Lower leg skin (tissue), 4 donors: Measurements from ENCODE around the gene VSTM2B. TPM values are rescaled to one million over a fixed set of nuclear protein-coding genes. Genes with fewer than 3 reads are reported as not detected.

Source experiments
- DNase-seq, 2 donors: peaks; one replicate each; pipeline ENCODE4 v3.0.0-alpha.2; 2019; ENCODE audit warnings: low spot score in 2 of 2
- H3K4me3 ChIP-seq: fragments of 200-600 bp; sonication (generic); 2 replicates; pipeline ENCODE4 v1.5.1; 2017; ENCODE audit warnings: mild to moderate bottlenecking, low read depth; ENCODE audit not compliant: poor library complexity, severe bottlenecking
- POLR2A ChIP-seq, 2 donors: fragments of 450-650 bp; IDR thresholded peaks; one replicate each; pipeline ENCODE4 v1.6.1; 2016 to 2017; ENCODE audit warnings: antibody characterized with exemption in 2 of 2, mild to moderate bottlenecking in 1 of 2, moderate library complexity in 1 of 2
- whole genome bisulfite sequencing, 2 donors: methylation state at CpG; one replicate each; pipeline ENCODE4 v1.1.5; 2018; 5-methylcytosine and 5-hydroxymethylcytosine counted together
- intact Hi-C: fragments of 100-400 bp; cut with DNase I; formaldehyde crosslinking; loops from one replicate; pipeline ENCODE4 v1.15.0; 2023; ENCODE audit warnings: low total_unique reads
- total RNA-seq, 4 donors: library from RNA; depleted of rRNA; stranded (reverse); fragments of >200 nt; gene quantifications; one replicate each; pipeline ENCODE4 v1.1.0, GENCODE V29; 2016
- TF ChIP-seq, protein P1 (sequence below), 3 donors: fragments of 450-650 bp; IDR thresholded peaks; one replicate each; pipeline ENCODE4 v1.5.1; 2016; ENCODE audit warnings: antibody characterized with exemption in 3 of 3, mild to moderate bottlenecking in 3 of 3, moderate library complexity in 2 of 3

The VSTM2B gene
- total RNA-seq, 4 donors from 2014 or later = not detected

GRCh38 chr19:29491995-29492577 lies 33.7 kb upstream of the VSTM2B start:
- no peak for TF ChIP-seq POLR2A (IDR thresholded peaks at IDR 0.05)
- TF ChIP-seq, protein P1, sequence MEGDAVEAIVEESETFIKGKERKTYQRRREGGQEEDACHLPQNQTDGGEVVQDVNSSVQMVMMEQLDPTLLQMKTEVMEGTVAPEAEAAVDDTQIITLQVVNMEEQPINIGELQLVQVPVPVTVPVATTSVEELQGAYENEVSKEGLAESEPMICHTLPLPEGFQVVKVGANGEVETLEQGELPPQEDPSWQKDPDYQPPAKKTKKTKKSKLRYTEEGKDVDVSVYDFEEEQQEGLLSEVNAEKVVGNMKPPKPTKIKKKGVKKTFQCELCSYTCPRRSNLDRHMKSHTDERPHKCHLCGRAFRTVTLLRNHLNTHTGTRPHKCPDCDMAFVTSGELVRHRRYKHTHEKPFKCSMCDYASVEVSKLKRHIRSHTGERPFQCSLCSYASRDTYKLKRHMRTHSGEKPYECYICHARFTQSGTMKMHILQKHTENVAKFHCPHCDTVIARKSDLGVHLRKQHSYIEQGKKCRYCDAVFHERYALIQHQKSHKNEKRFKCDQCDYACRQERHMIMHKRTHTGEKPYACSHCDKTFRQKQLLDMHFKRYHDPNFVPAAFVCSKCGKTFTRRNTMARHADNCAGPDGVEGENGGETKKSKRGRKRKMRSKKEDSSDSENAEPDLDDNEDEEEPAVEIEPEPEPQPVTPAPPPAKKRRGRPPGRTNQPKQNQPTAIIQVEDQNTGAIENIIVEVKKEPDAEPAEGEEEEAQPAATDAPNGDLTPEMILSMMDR (IDR thresholded peaks at IDR 0.05) = no peak

GRCh38 chr19:29492769-29493168 lies 33.0 kb upstream of the VSTM2B start:
- no peak for DNase-seq
- no peak for TF ChIP-seq POLR2A (IDR thresholded peaks at IDR 0.05)
- TF ChIP-seq, protein P1 (IDR thresholded peaks at IDR 0.05) = no peak
- 2 to 5% methylated on average over 7 of the region's 7 CpGs for WGBS, 2 donors
- intact Hi-C loops = no loop called here
- H3K4me3 ChIP-seq = no peak overlapping the region

More at GRCh38 chr19:29491995-29492577, 33.7 kb upstream of the VSTM2B start:
- WGBS, 2 donors = 30 to 32% methylated on average over 7 of the region's 7 CpGs
- no peak for DNase-seq
- H3K4me3 ChIP-seq = no peak overlapping the region
- intact Hi-C loops = no loop called here

DNA sequence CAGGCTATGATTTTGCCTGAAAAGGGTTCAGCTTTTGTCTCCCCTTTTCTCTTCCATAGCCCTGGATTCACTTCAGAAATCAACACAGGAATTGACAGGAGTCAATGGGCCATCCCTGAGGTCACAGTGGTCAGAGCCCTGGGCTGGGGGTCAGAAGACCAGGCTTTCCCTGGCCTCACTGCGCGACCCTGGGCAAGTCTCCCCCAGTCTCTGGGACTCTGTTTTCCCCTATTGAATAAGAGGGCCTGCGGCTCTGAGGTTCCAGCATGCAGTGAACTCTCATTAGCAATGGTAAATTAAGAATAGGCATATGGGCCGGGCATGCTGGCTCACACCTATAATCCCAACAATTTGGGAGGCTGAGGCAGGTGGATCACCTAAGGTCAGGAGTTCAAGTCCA lies 30.7 kb upstream of the VSTM2B start:
- DNase-seq = peak in 1 of 2 donors; percentile 46
- TF ChIP-seq, protein P1 (IDR thresholded peaks at IDR 0.05) = no peak
- TF ChIP-seq POLR2A (IDR thresholded peaks at IDR 0.05) = no peak
- intact Hi-C loops = no loop called here
- WGBS, 2 donors = 93 to 94% methylated on average over 4 of the region's 4 CpGs
- H3K4me3 ChIP-seq = no peak overlapping the region

DNA sequence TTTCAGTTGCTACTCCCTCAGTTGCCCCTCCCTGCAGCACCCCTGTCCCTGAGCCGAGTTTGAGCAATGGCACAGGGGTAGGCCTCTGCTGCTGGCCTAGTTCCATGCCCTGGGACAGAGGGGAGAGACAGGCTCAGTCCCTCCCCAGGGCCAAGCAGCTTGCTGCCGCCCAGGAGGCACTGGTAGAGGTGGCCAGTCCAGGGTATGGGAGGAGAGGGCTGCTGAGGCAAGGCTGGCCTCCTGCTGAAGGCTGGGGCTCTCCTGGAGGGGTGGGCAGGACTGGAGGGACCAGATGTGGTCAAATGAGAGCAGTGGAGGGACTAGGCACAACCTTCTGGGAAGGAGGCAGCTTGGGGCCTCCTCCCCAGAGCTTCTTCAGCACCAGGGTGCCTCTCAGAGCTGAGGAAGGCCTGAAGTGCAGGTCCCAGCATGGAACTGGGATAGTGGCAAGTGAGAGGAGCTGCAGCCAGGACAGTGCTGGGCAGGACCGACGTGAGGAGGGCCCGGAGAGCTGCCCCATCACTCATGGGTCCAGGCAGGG lies 29.8 kb upstream of the VSTM2B start:
- WGBS, 2 donors = 85% methylated on average over 4 to 5 of the region's 5 CpGs
- TF ChIP-seq POLR2A (IDR thresholded peaks at IDR 0.05) = no peak
- TF ChIP-seq, protein P1 (IDR thresholded peaks at IDR 0.05) = no peak

DNA sequence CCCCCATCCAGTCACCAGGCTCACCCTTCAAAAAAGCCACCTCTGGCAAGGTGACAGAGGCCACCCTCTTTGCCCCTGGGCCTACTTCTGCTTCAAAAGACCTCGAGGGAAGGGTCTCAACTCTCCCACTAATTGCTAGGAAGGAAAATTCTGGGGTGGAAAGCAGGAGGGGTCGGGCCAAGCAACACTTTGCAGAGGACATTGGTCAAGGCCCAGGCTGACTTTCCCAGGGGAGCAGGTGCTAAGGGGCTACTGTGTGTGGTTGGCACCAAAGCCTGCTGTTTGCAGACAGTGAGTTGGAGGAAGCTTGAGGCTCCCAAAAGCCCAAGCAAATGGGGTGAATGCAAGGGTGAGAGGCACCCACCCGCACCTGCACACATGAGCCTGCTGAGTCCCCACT lies 28.6 kb upstream of the VSTM2B start:
- DNase-seq = peak in 1 of 2 donors; percentile 43
- 68 to 70% methylated on average over 3 of the region's 3 CpGs for WGBS, 2 donors
- TF ChIP-seq POLR2A (IDR thresholded peaks at IDR 0.05) = no peak
- TF ChIP-seq, protein P1 (IDR thresholded peaks at IDR 0.05) = no peak
- H3K4me3 ChIP-seq = no peak overlapping the region
- intact Hi-C loops = no loop called here

More for the DNA sequence above, 29.8 kb upstream of the VSTM2B start:
- DNase-seq = peak in 1 of 2 donors; percentile 61
- intact Hi-C loops = no loop called here
- no peak overlapping the region for H3K4me3 ChIP-seq
